GM19328 (cell line): ENCODE results near the gene OR5K4.
"Not testable (repeated sequence)": the region's sequence is repeated elsewhere in the genome, so short reads cannot be mapped to it uniquely, and the experiment has no call there.

Source experiments
- ATAC-seq: cut with Tn5 transposase; IDR thresholded peaks from one replicate; pipeline ENCODE4 v1.9.1; 2021; ENCODE audit warnings: mild to moderate bottlenecking, moderate library complexity; ENCODE audit not compliant: unreplicated experiment

The OR5K4 gene

DNA sequence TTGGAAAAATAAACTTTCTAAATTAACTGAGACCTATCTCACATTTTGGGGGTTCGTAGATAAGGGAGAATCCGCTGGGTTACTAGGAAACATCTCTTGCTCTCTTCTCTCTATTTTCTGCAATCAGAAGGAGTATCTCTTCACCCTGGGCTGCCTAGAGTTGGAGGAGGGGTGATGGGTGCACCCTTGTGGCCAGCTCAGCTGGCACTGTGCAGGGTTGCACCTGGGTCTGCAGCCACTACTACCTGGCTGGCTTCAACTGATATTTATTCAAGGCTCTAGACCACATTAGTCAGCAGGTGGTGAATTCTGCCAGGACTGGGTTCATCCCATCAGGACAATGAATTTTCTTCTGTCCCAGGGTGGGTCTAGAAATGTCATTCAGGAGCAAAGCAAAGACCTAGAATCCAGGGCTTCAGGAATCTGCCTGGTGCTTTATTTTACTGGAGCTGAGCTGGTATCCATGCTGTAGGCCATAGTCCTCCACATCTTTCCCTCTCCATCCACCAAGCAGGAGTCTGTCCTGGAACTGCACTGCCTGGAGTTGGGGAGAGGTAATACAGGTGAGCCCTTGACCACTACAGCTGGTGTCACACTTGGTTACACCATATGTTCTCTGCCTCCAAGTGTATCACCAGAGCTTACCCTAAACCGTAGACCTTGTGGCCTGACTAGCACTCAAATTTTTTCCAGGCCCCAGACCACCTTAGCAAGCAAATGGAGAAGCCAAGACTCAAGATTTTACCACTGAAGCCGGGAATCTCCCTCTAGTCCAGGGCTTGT, 14.0 kb downstream of the OR5K4 start:
- no peak for ATAC-seq

- ATAC-seq: no peak
Measured at GRCh38 chr3:98371186-98371585, 17.5 kb downstream of the OR5K4 start.

- no peak for ATAC-seq
Measured at GRCh38 chr3:98371853-98372252, 18.2 kb downstream of the OR5K4 start.

- ATAC-seq: no peak
Measured at GRCh38 chr3:98372445-98372844, 18.8 kb downstream of the OR5K4 start.

GRCh38 chr3:98376631-98377030, 23.0 kb downstream of the OR5K4 start:
- ATAC-seq: no peak

DNA sequence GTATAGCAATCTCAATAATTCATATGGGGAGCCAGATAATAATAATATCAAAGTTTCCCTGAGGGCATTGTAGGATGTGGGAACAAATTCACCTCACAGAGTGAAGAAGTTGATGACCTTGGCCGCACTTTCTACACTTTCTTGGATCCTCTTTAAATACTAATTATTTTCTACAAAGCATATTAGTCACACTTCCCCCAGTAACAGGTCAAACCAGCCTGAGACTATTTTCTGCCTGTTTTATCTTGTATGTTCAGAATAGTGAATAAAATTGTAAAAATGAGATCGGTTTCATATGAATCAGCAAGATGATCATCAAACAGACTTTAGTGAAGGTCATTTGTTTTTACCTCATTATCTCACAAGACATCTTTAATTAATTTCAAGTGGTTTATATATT, 34.5 kb downstream of the OR5K4 start:
- no peak for ATAC-seq

GRCh38 chr3:98390366-98390765, 36.7 kb downstream of the OR5K4 start, which contains the start of gene OR5K3:
OR5K3 (plus strand) TSS chr3:98390666; CDS start chr3:98390666, 0 bp downstream.
- ATAC-seq: no peak

DNA sequence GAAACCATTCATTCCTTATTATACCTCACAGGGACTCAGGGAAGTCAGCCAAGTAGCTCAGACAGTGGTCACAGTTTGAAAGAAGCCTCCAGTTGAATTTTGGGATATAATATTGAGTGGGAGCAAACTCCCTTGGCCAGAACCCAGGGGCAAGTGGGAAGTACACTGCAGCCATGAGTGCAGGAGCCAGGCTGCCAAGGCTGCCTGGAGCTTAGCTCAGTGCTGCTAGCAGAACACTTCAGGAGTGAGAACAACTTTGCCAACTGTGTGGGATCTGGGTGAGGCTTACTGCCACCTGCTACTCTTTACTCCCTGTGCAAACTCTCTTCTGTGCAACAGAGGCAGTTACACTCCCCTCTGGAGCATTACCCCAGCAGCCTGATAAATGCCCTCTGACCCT, 41.4 kb downstream of the OR5K4 start:
- no peak for ATAC-seq

DNA sequence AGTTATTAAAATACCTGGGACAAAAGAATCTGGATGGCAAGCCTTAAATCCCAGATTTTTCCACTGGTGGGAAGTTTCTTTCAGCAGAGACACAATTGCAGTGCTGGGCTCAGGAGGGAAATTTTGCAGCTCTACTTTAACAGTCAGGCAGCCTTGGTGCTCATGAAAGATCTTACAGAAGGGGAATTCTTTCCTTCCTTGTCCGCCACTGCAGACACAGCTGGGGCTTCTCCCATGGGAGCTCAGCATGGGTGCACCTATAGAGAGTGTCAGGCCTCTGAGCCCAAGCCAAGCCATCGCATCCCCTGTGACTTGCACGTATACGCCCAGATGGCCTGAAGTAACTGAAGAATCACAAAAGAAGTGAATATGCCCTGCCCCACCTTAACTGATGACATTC, 42.8 kb downstream of the OR5K4 start:
- not testable (repeated sequence) for ATAC-seq

DNA sequence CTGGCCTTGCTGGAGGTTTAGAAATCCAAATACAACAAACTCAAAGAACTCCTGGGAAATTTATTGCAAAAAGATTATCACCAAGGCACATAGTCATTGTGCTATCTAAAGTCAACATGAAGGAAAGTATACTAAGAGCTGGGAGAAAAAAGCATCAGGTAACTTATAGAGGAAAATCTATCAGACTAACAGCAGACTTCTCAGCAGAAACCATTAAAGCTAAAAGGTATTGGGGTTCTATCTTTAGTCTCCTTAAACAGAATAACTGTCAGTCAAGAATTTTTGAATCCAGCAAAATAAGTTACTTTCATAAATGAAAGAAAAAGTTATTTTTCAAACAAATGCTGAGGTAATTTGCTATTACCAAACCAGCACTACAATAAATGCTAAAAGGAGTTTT, 44.9 kb downstream of the OR5K4 start:
- no peak for ATAC-seq

DNA sequence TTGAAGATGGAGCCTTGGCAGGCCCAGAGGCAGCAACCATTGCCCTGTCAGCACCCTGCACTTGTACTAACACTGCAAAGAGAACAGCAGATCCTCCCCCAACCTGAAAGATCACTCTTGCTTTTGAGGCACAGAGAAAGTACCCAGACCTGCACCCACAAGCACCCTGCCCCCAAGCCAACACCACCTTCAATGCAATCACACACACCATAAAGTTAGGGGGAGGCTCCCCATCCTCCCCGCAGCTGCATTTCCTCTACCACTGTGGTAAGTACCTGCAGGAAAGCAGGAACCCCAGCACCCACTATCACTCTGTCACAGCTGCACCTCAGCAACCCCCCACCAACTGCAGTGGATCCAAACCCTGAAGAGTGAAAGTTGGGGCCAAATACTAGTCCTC, 48.9 kb downstream of the OR5K4 start:
- no peak for ATAC-seq

DNA sequence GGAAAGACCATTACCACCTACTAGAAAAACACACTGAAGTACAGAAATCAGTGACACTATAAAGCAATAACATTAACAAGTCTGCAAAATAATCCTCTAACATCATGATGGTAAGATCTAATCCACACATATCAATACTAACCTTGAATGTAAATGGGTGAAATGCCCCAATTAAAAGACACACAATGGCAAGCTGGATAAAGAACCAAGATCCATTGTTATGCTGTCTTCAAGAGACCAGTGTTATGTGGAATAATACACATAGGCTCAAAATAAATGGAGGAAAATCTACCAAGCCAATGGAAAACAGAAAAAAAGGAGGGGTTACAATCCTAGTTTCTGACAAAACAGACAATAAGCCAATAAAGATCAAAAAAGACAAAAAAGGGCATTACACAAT, 50.4 kb downstream of the OR5K4 start:
- no peak for ATAC-seq
